ENCODE measurements around the gene RIC8A.

The RIC8A gene

GRCh38 chr11:253160-253885 is 45.8 kb downstream of the RIC8A start:
- H3K27me3 ChIP-seq (replicated peaks; ENCODE audit: control insufficient read depth, insufficient read depth, low read length), result no peaks in the 10 kb centered on the region
- DNase-seq (ENCODE audit: extremely low read depth, insufficient read length), result no peak
- peaks cover 32% of the 10 kb centered on the region for H3K36me3 ChIP-seq (ENCODE audit: control insufficient read depth, insufficient read depth, low read length)
- TF ChIP-seq CTCF (IDR thresholded peaks at IDR 0.05; ENCODE audit: insufficient read depth, low read length, poor library complexity, severe bottlenecking), result no peak
- H3K4me3 ChIP-seq (replicated peaks; ENCODE audit: low read depth, low read length), result no peak overlapping the region

DNA sequence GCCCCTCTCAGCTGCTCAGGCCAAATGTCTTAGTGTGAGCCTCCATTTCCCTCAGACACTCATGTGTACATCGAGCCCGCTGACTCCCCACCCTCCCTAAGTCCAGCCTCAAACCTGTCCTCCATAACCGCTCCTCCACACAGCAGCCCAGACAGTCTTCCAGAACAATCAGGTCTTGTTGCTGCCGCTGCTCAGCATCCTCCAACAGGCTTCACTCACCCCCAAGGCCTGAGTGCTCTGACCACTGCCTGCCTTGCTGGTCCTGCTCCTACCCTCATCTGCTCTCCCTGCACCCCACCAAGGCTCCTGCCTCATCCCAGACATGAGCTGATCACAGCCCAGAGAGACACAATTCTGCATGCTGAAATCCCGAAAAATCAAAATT is 46.4 kb downstream of the RIC8A start:
- Histone ChIP-seq H3K27me3 (replicated peaks; ENCODE audit: control insufficient read depth, insufficient read depth, low read length) (no peaks in the 10 kb centered on the region), H3K36me3 (ENCODE audit: control insufficient read depth, insufficient read depth, low read length) (peaks cover 29% of the 10 kb centered on the region), H3K4me3 (replicated peaks; ENCODE audit: low read depth, low read length) (no peak overlapping the region)
- no peak for DNase-seq (ENCODE audit: extremely low read depth, insufficient read length)
- no peak for TF ChIP-seq CTCF (IDR thresholded peaks at IDR 0.05; ENCODE audit: insufficient read depth, low read length, poor library complexity, severe bottlenecking)

- TF ChIP-seq CTCF (IDR thresholded peaks at IDR 0.05; ENCODE audit: insufficient read depth, low read length, poor library complexity, severe bottlenecking), result no peak
- Histone ChIP-seq H3K27me3 (replicated peaks; ENCODE audit: control insufficient read depth, insufficient read depth, low read length) (no peaks in the 10 kb centered on the region), H3K36me3 (ENCODE audit: control insufficient read depth, insufficient read depth, low read length) (peaks cover 27% of the 10 kb centered on the region), H3K4me3 (replicated peaks; ENCODE audit: low read depth, low read length) (no peak overlapping the region)
- no peak for DNase-seq (ENCODE audit: extremely low read depth, insufficient read length)
These were observed 47.7 kb downstream of the RIC8A start for GRCh38 chr11:255176-255575.

DNA sequence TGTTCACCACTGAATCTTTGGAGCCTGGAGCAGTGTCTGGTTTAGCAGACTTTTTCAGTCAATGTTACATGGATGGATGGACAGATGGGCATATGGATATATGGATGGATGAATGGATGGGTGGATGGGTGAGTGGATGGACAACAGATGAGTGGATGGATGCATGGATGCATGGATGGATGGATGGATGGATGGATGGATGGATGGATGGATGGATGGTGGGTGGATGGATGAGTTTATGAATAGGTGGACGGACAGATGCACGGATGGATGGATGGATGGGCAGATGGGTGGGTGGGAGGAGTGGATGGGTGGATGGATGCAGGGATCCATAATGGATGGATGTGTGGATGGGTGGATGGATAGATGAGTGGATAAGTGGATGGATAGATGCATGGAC is 48.3 kb downstream of the RIC8A start:
- DNase-seq (ENCODE audit: extremely low read depth, insufficient read length), result no peak
- Histone ChIP-seq H3K36me3 (ENCODE audit: control insufficient read depth, insufficient read depth, low read length) (peaks cover 21% of the 10 kb centered on the region), H3K27me3 (replicated peaks; ENCODE audit: control insufficient read depth, insufficient read depth, low read length) (no peaks in the 10 kb centered on the region), H3K4me3 (replicated peaks; ENCODE audit: low read depth, low read length) (no peak overlapping the region)
- TF ChIP-seq CTCF (IDR thresholded peaks at IDR 0.05; ENCODE audit: insufficient read depth, low read length, poor library complexity, severe bottlenecking), result no peak

DNA sequence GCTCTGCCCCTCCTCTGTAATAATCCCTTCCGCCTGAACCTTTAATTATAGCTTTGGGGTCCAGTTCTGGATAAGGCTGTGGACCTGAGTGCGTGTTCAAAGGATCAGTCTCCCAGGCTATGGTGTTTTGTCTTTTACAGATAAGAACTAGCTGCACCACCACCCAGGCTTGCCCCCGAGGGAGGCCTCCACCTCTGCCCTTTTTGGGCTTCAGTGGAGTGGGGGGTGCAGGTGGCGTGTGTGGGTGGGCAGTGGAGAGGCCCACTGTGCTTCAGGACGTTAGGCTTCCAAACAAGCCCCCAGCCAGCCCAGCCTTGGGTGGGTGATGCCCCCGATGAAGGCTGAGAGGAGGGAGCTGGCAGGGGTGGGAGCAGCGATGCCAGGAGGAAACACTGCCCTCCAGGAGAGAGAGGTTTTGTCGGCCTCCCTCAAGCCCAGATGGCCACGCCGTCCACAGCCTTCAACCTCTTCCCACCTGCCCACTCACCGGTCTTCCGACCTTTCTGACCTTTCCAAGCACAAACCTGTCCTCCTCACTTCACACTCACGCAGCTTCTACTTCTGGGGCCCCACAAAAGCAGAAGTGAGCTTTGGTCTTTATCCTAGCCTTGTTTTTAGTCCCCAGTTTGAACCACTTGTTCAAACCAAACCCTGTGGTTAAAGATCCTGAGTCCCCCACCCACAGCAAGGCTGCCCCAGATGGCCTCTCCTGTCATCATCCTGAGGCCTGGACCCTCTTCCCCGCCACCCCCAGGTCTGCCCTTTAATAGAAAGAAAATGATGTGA is 49.6 kb downstream of the RIC8A start:
- TF ChIP-seq CTCF (IDR thresholded peaks at IDR 0.05; ENCODE audit: insufficient read depth, low read length, poor library complexity, severe bottlenecking), result no peak
- no peaks in the 10 kb centered on the region for H3K27me3 ChIP-seq (replicated peaks; ENCODE audit: control insufficient read depth, insufficient read depth, low read length)
- H3K4me3 ChIP-seq (replicated peaks; ENCODE audit: low read depth, low read length), result no peak overlapping the region
- H3K36me3 ChIP-seq (ENCODE audit: control insufficient read depth, insufficient read depth, low read length), result peaks cover 14% of the 10 kb centered on the region
- DNase-seq (ENCODE audit: extremely low read depth, insufficient read length), result no peak
